ENCODE measurements around the gene SMIM35.

DNA sequence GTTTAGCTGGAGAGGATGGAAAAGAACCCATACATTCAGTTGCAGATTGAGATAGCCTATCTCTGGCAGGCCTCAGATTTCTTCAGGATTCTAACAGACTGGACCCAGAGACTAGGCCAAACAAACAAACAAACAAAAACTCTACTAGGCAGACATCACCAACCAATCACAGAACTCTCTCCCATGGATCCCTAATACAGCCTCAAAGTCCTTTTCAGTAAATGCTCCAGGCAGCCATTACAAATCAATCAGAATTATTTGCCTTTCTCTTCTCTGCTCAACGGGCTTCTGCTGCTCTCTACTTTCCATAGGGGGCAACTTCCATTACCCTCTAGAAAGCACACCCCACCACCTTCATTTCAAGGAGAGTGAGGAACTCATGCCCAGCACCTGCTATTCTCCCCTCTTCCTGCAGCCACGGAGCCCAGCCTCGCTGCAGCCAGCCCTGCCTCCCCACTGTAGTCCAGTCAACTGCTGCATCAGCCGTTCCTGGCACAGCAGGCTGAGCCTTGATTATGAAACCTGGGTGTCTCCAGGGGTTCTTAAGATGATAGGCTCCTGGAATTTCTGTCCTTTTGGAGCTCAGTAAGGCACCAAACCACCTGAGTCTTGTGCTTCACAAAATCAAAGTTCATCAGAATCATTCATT lies 19.0 kb upstream of the SMIM35 start:
- TF ChIP-seq, protein P1, sequence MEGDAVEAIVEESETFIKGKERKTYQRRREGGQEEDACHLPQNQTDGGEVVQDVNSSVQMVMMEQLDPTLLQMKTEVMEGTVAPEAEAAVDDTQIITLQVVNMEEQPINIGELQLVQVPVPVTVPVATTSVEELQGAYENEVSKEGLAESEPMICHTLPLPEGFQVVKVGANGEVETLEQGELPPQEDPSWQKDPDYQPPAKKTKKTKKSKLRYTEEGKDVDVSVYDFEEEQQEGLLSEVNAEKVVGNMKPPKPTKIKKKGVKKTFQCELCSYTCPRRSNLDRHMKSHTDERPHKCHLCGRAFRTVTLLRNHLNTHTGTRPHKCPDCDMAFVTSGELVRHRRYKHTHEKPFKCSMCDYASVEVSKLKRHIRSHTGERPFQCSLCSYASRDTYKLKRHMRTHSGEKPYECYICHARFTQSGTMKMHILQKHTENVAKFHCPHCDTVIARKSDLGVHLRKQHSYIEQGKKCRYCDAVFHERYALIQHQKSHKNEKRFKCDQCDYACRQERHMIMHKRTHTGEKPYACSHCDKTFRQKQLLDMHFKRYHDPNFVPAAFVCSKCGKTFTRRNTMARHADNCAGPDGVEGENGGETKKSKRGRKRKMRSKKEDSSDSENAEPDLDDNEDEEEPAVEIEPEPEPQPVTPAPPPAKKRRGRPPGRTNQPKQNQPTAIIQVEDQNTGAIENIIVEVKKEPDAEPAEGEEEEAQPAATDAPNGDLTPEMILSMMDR (IDR thresholded peaks at IDR 0.05) = no peak
- TF ChIP-seq, protein P2, sequence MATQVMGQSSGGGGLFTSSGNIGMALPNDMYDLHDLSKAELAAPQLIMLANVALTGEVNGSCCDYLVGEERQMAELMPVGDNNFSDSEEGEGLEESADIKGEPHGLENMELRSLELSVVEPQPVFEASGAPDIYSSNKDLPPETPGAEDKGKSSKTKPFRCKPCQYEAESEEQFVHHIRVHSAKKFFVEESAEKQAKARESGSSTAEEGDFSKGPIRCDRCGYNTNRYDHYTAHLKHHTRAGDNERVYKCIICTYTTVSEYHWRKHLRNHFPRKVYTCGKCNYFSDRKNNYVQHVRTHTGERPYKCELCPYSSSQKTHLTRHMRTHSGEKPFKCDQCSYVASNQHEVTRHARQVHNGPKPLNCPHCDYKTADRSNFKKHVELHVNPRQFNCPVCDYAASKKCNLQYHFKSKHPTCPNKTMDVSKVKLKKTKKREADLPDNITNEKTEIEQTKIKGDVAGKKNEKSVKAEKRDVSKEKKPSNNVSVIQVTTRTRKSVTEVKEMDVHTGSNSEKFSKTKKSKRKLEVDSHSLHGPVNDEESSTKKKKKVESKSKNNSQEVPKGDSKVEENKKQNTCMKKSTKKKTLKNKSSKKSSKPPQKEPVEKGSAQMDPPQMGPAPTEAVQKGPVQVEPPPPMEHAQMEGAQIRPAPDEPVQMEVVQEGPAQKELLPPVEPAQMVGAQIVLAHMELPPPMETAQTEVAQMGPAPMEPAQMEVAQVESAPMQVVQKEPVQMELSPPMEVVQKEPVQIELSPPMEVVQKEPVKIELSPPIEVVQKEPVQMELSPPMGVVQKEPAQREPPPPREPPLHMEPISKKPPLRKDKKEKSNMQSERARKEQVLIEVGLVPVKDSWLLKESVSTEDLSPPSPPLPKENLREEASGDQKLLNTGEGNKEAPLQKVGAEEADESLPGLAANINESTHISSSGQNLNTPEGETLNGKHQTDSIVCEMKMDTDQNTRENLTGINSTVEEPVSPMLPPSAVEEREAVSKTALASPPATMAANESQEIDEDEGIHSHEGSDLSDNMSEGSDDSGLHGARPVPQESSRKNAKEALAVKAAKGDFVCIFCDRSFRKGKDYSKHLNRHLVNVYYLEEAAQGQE (IDR thresholded peaks at IDR 0.05; ENCODE audit: low read depth, low read length) = no peak
- no peak for TF ChIP-seq RAD21 (IDR thresholded peaks at IDR 0.05; ENCODE audit: low read length)
- no peak for TF ChIP-seq POLR2AphosphoS5 (IDR thresholded peaks at IDR 0.05; ENCODE audit: low read depth, low read length)
- no peak for TF ChIP-seq EP300 (IDR thresholded peaks at IDR 0.05; ENCODE audit: borderline replicate concordance in 1 of 2, low read depth in 1 of 2, low read length in 1 of 2)
- TF ChIP-seq, protein P3, sequence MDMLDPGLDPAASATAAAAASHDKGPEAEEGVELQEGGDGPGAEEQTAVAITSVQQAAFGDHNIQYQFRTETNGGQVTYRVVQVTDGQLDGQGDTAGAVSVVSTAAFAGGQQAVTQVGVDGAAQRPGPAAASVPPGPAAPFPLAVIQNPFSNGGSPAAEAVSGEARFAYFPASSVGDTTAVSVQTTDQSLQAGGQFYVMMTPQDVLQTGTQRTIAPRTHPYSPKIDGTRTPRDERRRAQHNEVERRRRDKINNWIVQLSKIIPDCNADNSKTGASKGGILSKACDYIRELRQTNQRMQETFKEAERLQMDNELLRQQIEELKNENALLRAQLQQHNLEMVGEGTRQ (IDR thresholded peaks at IDR 0.05; ENCODE audit: borderline replicate concordance, low read depth, low read length) = no peak
- TF ChIP-seq FOXJ3 (CRISPR knock-in tag; IDR thresholded peaks at IDR 0.05) = no peak
- no peak for TF ChIP-seq GATA2 (CRISPR knock-in tag; IDR thresholded peaks at IDR 0.05)
- no peak for TF ChIP-seq RXRA (IDR thresholded peaks at IDR 0.05; ENCODE audit: borderline replicate concordance, low read depth)

Measured in SK-N-SH (cell line).